PFSK-1 (cell line): ENCODE measurements around the gene NEDD9.

Experiments used
- SIN3A ChIP-seq: IDR thresholded peaks from 2 replicates; pipeline ENCODE4 v1.6.1; 2012; ENCODE audit warnings: mild to moderate bottlenecking, low read length, moderate library complexity, borderline replicate concordance; ENCODE audit not compliant: insufficient read depth
- TAF1 ChIP-seq: IDR thresholded peaks from 2 replicates; pipeline ENCODE4 v1.6.1; 2012; ENCODE audit warnings: low read length, control low read depth, borderline replicate concordance; ENCODE audit not compliant: insufficient read depth

- TF ChIP-seq TAF1 = no peak
- TF ChIP-seq SIN3A = no peak
Measured at GRCh38 chr6:11244387-11245126, 12.1 kb upstream of the NEDD9 start.
